ENCODE data around the gene BICD1.

BICD1 gene

GRCh38 chr12:32270818-32271710 lies 164.4 kb downstream of the BICD1 start:
- Histone ChIP-seq H3K4me3 (ENCODE audit: low read length) (peak overlapping the region; percentile 63), H3K27ac (ENCODE audit: low read depth, low read length) (peak overlapping the region; percentile 97), H3K4me2 (ENCODE audit: low read length) (peak overlapping the region; percentile 77), H3K36me3 (ENCODE audit: control insufficient read depth, low read length) (peaks cover 49% of the 10 kb centered on the region), H3K27me3 (ENCODE audit: control insufficient read depth, low read length) (no peaks in the 10 kb centered on the region), H3K4me1 (ENCODE audit: control insufficient read depth, low read length) (peaks cover 91% of the 10 kb centered on the region), H3K9me2 (replicated peaks; ENCODE audit: control insufficient read depth, low read length) (no peaks in the 10 kb centered on the region), H4K20me1 (ENCODE audit: control insufficient read depth, insufficient read depth, low read depth, low read length) (no peaks in the 10 kb centered on the region), H3K9me3 (ENCODE audit: control insufficient read depth, insufficient read depth, low read length) (no peaks in the 10 kb centered on the region), H3K79me2 (ENCODE audit: control insufficient read depth, low read length) (peaks cover 72% of the 10 kb centered on the region), H3F3A (ENCODE audit: control insufficient read depth, insufficient read depth) (peaks cover 47% of the 10 kb centered on the region)
- TF ChIP-seq EZH2phosphoT487 (IDR thresholded peaks at IDR 0.05; ENCODE audit: borderline replicate concordance, low read length): no peak
- TF ChIP-seq, protein P1, sequence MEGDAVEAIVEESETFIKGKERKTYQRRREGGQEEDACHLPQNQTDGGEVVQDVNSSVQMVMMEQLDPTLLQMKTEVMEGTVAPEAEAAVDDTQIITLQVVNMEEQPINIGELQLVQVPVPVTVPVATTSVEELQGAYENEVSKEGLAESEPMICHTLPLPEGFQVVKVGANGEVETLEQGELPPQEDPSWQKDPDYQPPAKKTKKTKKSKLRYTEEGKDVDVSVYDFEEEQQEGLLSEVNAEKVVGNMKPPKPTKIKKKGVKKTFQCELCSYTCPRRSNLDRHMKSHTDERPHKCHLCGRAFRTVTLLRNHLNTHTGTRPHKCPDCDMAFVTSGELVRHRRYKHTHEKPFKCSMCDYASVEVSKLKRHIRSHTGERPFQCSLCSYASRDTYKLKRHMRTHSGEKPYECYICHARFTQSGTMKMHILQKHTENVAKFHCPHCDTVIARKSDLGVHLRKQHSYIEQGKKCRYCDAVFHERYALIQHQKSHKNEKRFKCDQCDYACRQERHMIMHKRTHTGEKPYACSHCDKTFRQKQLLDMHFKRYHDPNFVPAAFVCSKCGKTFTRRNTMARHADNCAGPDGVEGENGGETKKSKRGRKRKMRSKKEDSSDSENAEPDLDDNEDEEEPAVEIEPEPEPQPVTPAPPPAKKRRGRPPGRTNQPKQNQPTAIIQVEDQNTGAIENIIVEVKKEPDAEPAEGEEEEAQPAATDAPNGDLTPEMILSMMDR (IDR thresholded peaks at IDR 0.05; ENCODE audit: low read depth, low read length, poor library complexity, severe bottlenecking): no peak

DNA sequence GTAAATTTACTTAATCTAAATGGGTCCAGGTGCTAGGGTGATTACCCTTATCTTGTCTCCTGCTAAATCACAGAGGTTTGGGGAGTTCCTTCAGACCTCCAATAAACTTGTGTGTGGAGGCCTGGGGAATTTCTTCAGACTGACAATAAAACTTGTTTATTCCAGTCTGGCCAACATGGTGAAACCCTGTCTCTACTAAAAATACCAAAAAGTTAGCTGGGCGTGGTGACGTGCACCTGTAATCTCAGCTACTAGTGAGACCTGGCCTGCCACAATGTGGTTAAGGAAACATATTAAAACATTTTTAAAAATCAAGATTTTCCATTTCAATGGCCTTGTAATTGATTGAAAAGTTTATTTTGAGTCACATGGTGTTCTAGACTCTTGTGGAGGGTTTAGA lies 165.8 kb downstream of the BICD1 start:
- Histone ChIP-seq H3K27me3 (ENCODE audit: control insufficient read depth, low read length) (no peaks in the 10 kb centered on the region), H3K4me1 (ENCODE audit: control insufficient read depth, low read length) (peaks cover 84% of the 10 kb centered on the region), H3K9me2 (replicated peaks; ENCODE audit: control insufficient read depth, low read length) (no peaks in the 10 kb centered on the region), H3K4me3 (ENCODE audit: low read length) (peak overlapping the region; percentile 63), H3F3A (ENCODE audit: control insufficient read depth, insufficient read depth) (peaks cover 40% of the 10 kb centered on the region), H4K20me1 (ENCODE audit: control insufficient read depth, insufficient read depth, low read depth, low read length) (no peaks in the 10 kb centered on the region), H3K4me2 (ENCODE audit: low read length) (peak overlapping the region; percentile 77), H3K9me3 (ENCODE audit: control insufficient read depth, insufficient read depth, low read length) (no peaks in the 10 kb centered on the region), H3K27ac (ENCODE audit: low read depth, low read length) (peak overlapping the region; percentile 97), H3K36me3 (ENCODE audit: control insufficient read depth, low read length) (peaks cover 50% of the 10 kb centered on the region), H3K79me2 (ENCODE audit: control insufficient read depth, low read length) (peaks cover 64% of the 10 kb centered on the region)
- TF ChIP-seq EZH2phosphoT487 (IDR thresholded peaks at IDR 0.05; ENCODE audit: borderline replicate concordance, low read length): no peak

DNA sequence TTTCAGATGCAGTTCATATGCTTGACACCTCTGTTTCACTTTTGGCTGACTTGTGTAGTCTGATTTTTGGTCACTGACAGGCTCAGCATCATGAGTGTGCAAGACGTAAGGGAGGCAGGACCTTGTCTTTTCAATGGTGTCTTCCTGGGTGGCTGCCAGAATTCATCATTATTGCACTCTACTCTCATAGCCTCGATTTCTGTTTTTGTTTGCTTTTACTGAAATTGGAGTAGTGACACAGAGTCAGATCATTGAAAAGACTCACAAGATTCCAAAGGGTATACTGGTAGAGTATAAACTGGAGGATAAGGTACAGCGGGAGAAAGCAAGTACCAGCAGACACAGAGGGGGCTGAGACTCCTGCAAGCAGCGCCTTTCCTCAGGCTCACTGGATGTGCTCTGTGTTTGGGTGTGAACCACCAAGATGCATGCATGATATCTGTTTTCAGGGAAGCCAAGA lies 166.4 kb downstream of the BICD1 start:
- Histone ChIP-seq H3K9me2 (replicated peaks; ENCODE audit: control insufficient read depth, low read length) (no peaks in the 10 kb centered on the region), H3K4me2 (ENCODE audit: low read length) (peak overlapping the region; percentile 77), H3F3A (ENCODE audit: control insufficient read depth, insufficient read depth) (peaks cover 40% of the 10 kb centered on the region), H3K4me3 (ENCODE audit: low read length) (peak overlapping the region; percentile 63), H4K20me1 (ENCODE audit: control insufficient read depth, insufficient read depth, low read depth, low read length) (no peaks in the 10 kb centered on the region), H3K79me2 (ENCODE audit: control insufficient read depth, low read length) (peaks cover 57% of the 10 kb centered on the region), H3K27me3 (ENCODE audit: control insufficient read depth, low read length) (no peaks in the 10 kb centered on the region), H3K4me1 (ENCODE audit: control insufficient read depth, low read length) (peaks cover 83% of the 10 kb centered on the region), H3K9me3 (ENCODE audit: control insufficient read depth, insufficient read depth, low read length) (no peaks in the 10 kb centered on the region), H3K36me3 (ENCODE audit: control insufficient read depth, low read length) (peaks cover 48% of the 10 kb centered on the region), H3K27ac (ENCODE audit: low read depth, low read length) (peak overlapping the region; percentile 97)
- TF ChIP-seq EZH2phosphoT487 (IDR thresholded peaks at IDR 0.05; ENCODE audit: borderline replicate concordance, low read length): no peak
- TF ChIP-seq, protein P1 (IDR thresholded peaks at IDR 0.05; ENCODE audit: low read depth, low read length, poor library complexity, severe bottlenecking): no peak

GRCh38 chr12:32273712-32274111 lies 167.1 kb downstream of the BICD1 start:
- Histone ChIP-seq H4K20me1 (ENCODE audit: control insufficient read depth, insufficient read depth, low read depth, low read length) (no peaks in the 10 kb centered on the region), H3K4me1 (ENCODE audit: control insufficient read depth, low read length) (peaks cover 77% of the 10 kb centered on the region), H3K4me3 (ENCODE audit: low read length) (peak overlapping the region; percentile 63), H3K27ac (ENCODE audit: low read depth, low read length) (peak overlapping the region; percentile 97), H3F3A (ENCODE audit: control insufficient read depth, insufficient read depth) (peaks cover 40% of the 10 kb centered on the region), H3K4me2 (ENCODE audit: low read length) (peak overlapping the region; percentile 77), H3K79me2 (ENCODE audit: control insufficient read depth, low read length) (peaks cover 51% of the 10 kb centered on the region), H3K36me3 (ENCODE audit: control insufficient read depth, low read length) (peaks cover 43% of the 10 kb centered on the region), H3K27me3 (ENCODE audit: control insufficient read depth, low read length) (no peaks in the 10 kb centered on the region), H3K9me3 (ENCODE audit: control insufficient read depth, insufficient read depth, low read length) (no peaks in the 10 kb centered on the region), H3K9me2 (replicated peaks; ENCODE audit: control insufficient read depth, low read length) (no peaks in the 10 kb centered on the region)
- TF ChIP-seq, protein P1 (IDR thresholded peaks at IDR 0.05; ENCODE audit: low read depth, low read length, poor library complexity, severe bottlenecking): no peak
- no peak for TF ChIP-seq EZH2phosphoT487 (IDR thresholded peaks at IDR 0.05; ENCODE audit: borderline replicate concordance, low read length)

Measured in DOHH2 (cell line).